ENCODE measurements around the gene FBXO28. TPM values are rescaled to one million over a fixed set of nuclear protein-coding genes. Genes with fewer than 3 reads are reported as not detected.

The FBXO28 gene
- total RNA-seq, 1 donor from 2014 or later: 30.4 TPM

DNA sequence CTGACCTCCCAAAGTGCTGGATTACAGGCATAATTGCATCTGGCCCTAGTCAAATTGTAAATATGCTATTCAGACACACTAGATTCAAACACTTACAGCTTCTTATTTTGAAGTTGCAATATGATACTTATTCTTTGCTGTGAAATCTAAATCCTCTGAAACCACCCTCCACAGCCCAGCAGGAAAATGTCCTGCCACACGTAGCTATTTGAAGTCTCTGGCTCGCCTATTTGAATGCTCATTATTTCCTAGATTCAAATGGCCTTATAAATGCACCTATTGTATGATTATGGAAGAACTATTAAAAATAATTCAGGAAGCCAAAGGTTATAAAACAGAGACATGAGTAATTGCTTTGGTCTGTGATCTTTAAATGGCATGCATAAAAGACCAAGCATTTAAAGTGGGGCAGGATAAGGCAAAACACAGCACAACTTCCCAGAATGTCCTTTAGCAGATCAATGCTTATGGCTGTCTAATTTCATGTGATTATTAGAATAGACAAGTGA is 26.6 kb upstream of the FBXO28 start:
- CTCF ChIA-PET: no interaction called here
- no peak for DNase-seq
- ATAC-seq (ENCODE audit: low read depth): no peak
- TF ChIP-seq, protein P1, sequence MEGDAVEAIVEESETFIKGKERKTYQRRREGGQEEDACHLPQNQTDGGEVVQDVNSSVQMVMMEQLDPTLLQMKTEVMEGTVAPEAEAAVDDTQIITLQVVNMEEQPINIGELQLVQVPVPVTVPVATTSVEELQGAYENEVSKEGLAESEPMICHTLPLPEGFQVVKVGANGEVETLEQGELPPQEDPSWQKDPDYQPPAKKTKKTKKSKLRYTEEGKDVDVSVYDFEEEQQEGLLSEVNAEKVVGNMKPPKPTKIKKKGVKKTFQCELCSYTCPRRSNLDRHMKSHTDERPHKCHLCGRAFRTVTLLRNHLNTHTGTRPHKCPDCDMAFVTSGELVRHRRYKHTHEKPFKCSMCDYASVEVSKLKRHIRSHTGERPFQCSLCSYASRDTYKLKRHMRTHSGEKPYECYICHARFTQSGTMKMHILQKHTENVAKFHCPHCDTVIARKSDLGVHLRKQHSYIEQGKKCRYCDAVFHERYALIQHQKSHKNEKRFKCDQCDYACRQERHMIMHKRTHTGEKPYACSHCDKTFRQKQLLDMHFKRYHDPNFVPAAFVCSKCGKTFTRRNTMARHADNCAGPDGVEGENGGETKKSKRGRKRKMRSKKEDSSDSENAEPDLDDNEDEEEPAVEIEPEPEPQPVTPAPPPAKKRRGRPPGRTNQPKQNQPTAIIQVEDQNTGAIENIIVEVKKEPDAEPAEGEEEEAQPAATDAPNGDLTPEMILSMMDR (IDR thresholded peaks at IDR 0.05): no peak
- H3K4me1 Mint-ChIP-seq: no peaks in the 10 kb centered on the region
- no peak overlapping the region for H3K4me3 Mint-ChIP-seq
- no peaks in the 10 kb centered on the region for H3K9me3 Mint-ChIP-seq
- peaks cover 16% of the 10 kb centered on the region for H3K27me3 Mint-ChIP-seq
- no peaks in the 10 kb centered on the region for H3K36me3 Mint-ChIP-seq (ENCODE audit: low read depth)
- intact Hi-C loops (cut with micrococcal nuclease): no loop called here
- no peak overlapping the region for H3K27ac Mint-ChIP-seq
- POLR2A ChIA-PET: no interaction called here

DNA sequence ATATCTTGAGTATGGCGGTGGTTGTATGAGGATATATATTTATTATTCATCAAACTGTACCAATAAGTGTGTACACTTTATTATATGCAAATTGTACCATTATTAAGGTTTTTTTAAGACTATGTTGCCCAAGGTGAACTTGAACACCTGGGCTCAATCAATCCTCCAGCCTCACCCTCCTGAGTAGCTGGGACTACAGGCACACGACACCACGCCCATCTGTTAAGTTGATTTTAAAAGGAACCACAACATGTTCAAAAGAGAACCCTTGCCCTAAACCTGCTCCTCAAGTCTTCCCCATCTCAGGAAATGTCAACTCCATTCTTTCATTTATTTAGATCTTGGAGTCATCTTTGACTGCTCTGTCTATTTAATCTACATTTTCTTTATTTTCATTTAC is 24.3 kb upstream of the FBXO28 start:
- no peak for DNase-seq
- Mint-ChIP-seq H3K9me3 (no peaks in the 10 kb centered on the region), H3K4me3 (no peak overlapping the region), H3K4me1 (no peaks in the 10 kb centered on the region), H3K36me3 (ENCODE audit: low read depth) (no peaks in the 10 kb centered on the region), H3K27ac (no peak overlapping the region), H3K27me3 (peaks cover 20% of the 10 kb centered on the region)
- ChIA-PET POLR2A (no interaction called here), CTCF (no interaction called here)
- TF ChIP-seq, protein P1 (IDR thresholded peaks at IDR 0.05): no peak
- intact Hi-C loops (cut with micrococcal nuclease): no loop called here
- ATAC-seq (ENCODE audit: low read depth): no peak

DNA sequence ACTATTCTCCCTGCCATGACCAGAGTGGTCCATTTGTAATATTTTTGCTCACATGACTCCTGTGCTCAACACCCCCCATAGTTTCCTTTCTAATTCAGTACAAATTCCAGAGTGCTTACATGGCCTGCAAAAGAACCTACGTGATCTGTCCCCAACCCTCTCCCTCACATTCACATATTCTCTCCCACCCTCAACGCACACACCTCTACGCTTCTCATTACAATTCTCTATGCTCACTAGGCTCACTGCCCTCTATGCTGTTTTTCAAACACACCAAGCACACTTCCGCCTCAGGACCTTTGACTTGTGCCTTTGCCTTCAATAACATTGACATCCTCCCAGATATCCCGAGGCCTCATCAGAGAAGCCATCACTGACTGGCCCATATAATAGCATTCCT is 23.8 kb upstream of the FBXO28 start:
- DNase-seq (no peak), ATAC-seq (ENCODE audit: low read depth) (no peak)
- TF ChIP-seq, protein P1 (IDR thresholded peaks at IDR 0.05): no peak
- peaks cover 20% of the 10 kb centered on the region for H3K27me3 Mint-ChIP-seq
- intact Hi-C loops (cut with micrococcal nuclease): no loop called here
- H3K27ac Mint-ChIP-seq: no peak overlapping the region
- POLR2A ChIA-PET: no interaction called here
- H3K9me3 Mint-ChIP-seq: no peaks in the 10 kb centered on the region
- CTCF ChIA-PET: no interaction called here
- no peaks in the 10 kb centered on the region for H3K36me3 Mint-ChIP-seq (ENCODE audit: low read depth)
- H3K4me1 Mint-ChIP-seq: no peaks in the 10 kb centered on the region
- no peak overlapping the region for H3K4me3 Mint-ChIP-seq

DNA sequence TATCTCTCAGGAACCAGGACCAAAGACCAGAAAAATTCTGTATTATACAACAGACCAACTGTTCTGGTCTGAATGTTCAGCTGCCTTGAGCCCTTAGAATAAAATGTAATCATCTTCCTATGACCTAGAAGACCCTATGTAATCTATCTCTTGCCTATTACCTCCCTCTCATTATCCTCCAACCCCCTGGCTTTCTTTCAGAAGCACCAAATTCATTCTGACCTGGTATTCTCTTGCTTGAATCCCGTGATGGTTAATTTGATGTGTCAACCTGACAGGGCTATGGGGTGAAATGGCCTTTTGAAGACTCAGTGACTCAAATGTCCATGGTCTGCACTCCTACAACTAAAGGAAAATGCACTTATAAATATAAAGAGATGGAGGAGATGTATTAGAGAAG is 21.8 kb upstream of the FBXO28 start:
- no peaks in the 10 kb centered on the region for H3K4me1 Mint-ChIP-seq

DNA sequence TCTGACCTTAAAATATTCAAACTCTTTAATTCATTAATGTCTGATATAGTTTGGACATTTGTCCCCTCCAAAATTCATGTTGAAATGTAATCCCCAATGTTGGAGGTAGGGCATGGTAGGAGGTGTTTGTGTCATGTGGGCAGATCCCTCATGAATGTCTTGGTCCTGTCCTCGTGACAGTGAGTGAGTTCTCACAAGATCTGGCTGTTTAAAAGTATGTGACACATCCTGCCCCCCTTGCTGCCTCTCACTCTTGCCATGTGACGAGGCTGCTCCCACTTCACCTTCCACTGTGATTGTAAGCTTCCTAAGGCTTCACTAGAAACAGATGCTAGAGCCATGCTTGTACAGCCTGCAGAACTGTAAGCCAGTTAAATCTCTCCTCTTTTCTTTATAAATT is 21.3 kb upstream of the FBXO28 start:
- ChIA-PET CTCF (no interaction called here), POLR2A (no interaction called here)
- Mint-ChIP-seq H3K27me3 (peaks cover 29% of the 10 kb centered on the region), H3K9me3 (no peaks in the 10 kb centered on the region), H3K36me3 (ENCODE audit: low read depth) (no peaks in the 10 kb centered on the region), H3K4me1 (no peaks in the 10 kb centered on the region), H3K4me3 (no peak overlapping the region), H3K27ac (no peak overlapping the region)
- intact Hi-C loops (cut with micrococcal nuclease): no loop called here
- DNase-seq: no peak
- TF ChIP-seq, protein P1 (IDR thresholded peaks at IDR 0.05): no peak
- ATAC-seq (ENCODE audit: low read depth): no peak

More for the DNA sequence above, 21.8 kb upstream of the FBXO28 start:
- no peak overlapping the region for H3K4me3 Mint-ChIP-seq
- ChIA-PET CTCF (no interaction called here), POLR2A (no interaction called here)
- intact Hi-C loops (cut with micrococcal nuclease): no loop called here
- H3K36me3 Mint-ChIP-seq (ENCODE audit: low read depth): no peaks in the 10 kb centered on the region
- ATAC-seq (ENCODE audit: low read depth) (no peak), DNase-seq (no peak)
- H3K27ac Mint-ChIP-seq: no peak overlapping the region
- H3K9me3 Mint-ChIP-seq: no peaks in the 10 kb centered on the region
- peaks cover 29% of the 10 kb centered on the region for H3K27me3 Mint-ChIP-seq
- TF ChIP-seq, protein P1 (IDR thresholded peaks at IDR 0.05): no peak

Data from activated B cell treated with CpG ODN at 0.5 μM for 24 hours (primary cell).